ENCODE data around the gene PLEKHH1.

Gene PLEKHH1

DNA sequence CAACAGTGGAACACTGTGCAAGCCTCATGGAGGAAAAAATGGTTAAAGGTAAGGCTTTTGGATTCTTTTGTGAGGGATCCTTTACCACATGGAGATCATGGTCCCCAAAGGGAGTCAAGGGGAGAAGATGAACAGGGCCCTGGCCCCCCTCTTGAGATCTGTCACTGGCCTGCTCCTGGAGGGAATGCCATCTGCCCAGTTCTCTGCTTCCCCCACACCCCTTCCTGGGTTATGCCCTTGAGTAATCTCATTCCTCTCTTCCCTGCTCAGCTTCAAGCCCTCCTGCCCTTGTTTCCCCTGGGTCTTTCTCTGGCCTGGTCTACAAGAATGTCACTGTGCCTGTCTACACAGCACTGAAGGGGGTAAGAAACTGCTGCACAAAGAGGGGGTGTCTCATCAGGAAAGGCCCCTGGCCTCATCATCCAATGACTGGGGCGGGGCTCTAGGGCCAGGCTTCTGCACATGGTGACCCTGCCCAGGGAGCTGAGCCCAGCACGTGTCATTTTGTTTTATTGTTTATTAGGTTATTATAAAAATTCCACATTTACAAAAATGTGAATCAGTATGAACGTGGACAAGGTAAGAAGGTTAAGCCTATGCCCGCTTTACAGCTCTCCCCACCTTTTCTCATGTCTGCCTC lies 36.7 kb downstream of the PLEKHH1 start:
- peak; percentile 82 for DNase-seq

GRCh38 chr14:67570453-67570852 lies 37.4 kb downstream of the PLEKHH1 start:
- no peak for DNase-seq

DNA sequence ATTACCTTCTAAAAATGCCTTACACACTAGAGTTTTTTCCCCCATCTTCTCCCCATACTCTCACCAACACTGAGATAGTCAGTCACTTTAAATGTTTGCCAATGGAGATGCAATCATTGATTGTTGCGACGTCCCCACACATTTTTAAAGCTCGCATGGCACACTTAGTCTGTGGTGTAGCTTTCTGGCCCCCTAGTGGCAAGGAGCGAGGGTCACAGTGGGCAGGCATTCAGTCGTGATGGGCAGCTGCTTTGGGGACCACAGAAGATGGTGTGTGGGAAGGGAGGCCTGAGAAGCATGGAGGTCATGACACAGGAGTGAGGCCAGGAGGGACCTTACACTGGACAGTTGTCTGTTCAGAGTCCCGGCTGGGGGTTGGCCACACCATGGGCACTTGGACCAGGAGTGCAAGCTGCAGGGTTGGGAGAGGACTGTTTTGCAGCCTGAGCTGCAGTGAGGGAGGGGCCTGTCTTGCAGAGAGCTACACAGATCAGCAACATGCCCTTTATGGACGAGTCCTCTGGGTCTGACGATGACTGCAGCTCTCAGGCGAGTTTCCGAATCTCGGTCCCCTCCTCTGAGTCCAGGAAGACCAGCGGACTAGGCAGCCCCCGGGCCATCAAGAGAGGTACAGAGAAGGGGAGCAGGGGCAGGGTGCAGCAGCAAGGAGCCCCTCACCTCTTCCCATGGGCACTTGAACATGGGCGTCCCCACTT lies 38.3 kb downstream of the PLEKHH1 start:
- DNase-seq, result peak; percentile 77

DNA sequence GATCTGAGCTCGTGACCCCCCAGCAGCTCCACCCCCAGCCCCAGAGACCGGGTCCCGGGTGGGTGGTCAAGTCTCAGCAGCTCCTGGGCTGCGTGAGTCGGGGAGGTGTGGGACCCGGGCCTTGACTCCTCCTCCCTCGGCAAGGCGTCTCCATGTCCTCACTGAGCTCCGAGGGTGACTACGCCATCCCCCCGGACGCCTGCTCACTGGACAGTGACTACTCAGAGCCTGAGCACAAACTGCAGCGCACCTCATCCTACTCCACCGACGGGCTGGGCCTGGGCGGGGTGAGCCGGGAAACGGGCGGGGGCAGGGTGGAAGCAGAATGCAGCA lies 38.9 kb downstream of the PLEKHH1 start:
- no peak for DNase-seq

DNA sequence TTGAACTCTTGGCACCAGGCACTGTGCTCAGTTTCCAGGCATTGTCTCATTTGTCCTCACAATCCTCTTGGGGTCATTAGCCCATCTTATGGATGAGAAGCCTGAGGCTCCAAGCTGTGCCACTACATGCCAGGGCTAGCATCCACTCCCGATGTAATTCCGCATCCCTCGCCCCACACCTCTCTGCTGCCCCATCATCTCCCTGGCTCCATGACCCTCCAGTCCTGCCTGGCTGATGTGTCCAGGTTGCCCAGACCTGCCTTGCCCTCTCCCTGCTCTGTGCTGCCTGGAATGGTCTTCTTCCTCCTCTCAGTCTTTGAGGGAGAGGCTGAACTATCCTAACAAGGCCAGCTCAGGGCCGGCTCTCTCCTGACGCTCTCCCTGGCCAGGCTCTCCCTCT lies 39.5 kb downstream of the PLEKHH1 start:
- DNase-seq, result no peak

DNA sequence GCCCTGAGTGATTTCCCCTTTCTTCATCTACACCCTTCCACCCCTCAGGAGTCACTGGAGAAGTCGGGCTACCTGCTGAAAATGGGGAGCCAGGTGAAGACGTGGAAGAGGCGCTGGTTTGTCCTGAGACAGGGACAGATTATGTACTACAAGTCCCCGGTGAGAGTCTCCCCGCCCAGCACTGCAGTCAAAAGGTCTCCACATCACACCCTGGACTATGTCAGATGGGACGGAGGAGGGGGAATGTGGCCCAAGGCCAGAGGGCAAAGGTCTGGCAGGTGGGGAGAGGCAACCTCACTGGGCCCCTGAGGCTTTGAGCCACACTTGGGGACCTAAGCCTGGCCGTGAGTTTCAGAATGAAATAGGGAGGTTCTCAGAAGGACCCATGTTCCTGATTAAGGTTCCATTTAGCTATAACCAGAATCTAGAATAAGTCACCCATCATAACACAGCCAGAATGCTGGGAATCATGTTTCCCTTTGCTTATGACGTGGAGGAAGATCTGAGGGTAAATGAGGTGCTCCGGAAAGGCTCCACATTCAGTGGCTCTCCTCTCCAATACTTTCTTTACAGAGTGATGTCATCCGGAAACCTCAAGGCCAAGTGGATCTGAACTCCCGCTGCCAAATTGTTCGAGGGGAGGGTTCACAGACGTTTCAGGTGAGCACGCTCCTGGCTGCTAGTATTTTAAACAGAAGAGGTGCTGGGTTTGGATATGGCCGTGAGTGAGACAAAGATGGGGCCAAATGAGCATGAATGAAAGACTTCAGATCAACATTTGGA lies 40.3 kb downstream of the PLEKHH1 start:
- DNase-seq, result no peak

DNA sequence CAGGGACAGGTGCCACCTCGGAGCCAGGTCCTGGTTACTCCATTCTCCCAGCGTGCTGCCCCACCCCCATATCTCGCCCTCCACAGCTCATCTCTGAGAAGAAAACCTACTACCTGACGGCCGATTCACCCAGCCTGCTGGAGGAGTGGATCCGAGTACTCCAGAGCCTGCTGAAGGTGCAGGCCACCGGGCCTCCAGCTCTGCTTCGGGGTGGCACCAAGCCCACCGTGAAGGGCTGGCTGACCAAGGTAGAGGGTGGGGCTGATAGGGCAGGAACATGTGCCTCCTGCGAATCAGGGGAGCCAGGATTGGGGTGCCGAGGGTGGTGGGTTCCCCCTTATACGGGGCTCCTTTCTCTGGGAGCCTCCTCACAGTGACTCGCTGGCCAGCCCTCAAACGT lies 41.1 kb downstream of the PLEKHH1 start:
- DNase-seq, result no peak

- no peak for DNase-seq
Observed at GRCh38 chr14:67574806-67575205, 41.7 kb downstream of the PLEKHH1 start.

DNA sequence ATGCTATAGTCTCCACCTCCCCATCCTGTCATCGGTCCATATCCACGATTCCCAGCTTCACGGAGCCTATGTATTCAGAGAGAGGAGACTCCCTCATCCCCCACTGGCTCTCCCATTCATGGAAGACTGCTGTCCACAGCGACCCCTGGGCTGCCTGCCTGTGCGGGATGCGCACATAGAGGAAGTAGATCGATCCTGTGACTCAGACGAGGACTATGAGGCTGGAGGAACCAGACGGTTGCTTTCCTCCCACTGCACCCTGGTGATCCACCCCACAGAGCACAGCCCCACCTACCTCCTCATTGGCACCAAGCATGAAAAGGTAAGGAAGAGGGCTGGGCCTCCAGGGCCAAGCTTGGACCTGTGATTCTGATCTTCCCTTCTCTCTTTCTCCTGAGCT lies 42.6 kb downstream of the PLEKHH1 start:
- no peak for DNase-seq

- no peak for DNase-seq
Observed at GRCh38 chr14:67576216-67576955, 43.3 kb downstream of the PLEKHH1 start.

GRCh38 chr14:67577181-67577808 lies 44.2 kb downstream of the PLEKHH1 start:
- DNase-seq, result no peak

GRCh38 chr14:67577909-67578749 lies 45.0 kb downstream of the PLEKHH1 start:
- no peak for DNase-seq

DNA sequence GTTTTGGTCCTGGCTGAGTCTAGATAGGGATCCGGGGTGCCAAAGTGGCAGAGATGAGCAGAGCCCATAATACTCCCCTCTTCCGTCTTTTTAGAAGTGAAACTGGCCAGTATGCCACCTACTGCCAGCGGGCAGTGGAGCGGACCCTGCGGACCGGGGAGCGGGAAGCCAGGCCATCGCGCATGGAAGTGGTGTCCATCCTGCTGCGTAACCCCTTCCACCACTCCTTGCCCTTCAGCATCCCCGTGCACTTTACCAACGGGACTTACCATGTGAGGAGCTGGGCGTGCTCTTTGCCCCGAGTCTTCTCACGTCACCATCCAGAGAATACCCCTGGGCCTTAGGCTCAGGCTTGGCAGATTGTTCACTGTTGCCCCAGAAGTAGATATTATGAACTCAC lies 46.0 kb downstream of the PLEKHH1 start:
- no peak for DNase-seq

GRCh38 chr14:67579636-67580035 lies 46.5 kb downstream of the PLEKHH1 start:
- DNase-seq, result no peak

GRCh38 chr14:67580336-67581171 lies 47.5 kb downstream of the PLEKHH1 start:
- DNase-seq, result peak; percentile 7

DNA sequence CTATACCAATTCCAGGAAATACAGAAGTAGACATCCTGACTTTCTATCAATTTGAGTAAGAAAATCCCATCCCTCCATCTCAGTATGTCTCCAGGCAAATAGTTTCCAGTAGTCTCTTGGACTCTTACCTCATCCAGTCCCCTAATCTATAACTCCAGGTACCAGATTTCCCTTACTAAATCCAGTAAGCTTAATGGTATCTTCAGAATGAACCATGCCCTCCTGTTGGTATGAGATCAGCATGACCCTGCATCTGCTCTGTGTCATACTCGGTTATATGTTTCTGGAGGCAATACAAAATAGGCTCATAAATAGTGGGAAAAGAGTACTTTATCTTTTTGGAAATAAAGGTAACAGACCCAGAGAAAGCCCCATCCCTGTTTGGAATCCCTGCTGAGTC lies 48.6 kb downstream of the PLEKHH1 start:
- DNase-seq, result no peak

- no peak for DNase-seq
Observed at GRCh38 chr14:67582061-67582460, 49.0 kb downstream of the PLEKHH1 start.

DNA sequence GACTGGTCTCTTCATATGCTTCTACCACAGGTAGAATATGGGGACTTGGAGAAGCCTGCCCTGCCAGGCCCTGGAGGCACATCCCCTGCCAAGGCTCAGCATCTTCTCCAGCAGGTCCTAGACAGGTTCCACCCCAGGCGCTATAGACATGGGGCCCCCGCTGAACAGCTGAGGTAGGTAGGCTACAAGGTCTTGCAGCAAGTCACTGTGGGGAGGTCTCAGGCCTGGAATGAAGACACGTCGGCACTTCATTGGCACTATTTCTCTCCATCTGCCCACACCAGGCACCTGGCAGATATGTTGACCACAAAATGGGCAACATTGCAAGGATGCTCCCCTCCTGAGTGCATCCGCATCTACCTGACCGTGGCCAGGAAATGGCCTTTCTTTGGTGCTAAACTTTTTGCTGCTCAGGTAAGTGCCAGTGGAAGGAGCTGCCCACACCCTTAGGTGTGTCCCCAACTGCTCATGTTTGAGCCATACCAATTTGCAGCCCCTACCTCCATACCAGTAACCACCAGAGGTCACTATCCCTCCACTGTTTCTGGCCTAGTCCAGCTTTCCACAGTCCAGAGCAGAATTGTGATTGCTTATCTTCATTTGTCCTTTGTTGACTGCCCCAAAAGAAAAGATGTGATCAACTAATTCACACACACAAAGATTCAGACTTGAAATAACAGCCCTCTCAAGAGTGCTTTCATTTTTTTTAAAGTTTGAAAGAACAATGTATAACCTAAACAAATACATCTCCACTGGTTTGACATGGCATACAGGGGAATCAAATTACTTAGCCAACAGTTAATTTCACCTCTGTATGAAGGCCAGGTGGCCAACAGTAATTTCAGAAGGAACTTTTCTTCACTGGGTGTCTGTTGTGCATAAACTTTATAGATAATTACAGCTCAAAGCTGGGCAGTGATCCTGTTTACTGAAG lies 50.9 kb downstream of the PLEKHH1 start:
- peak; percentile 65 for DNase-seq

DNA sequence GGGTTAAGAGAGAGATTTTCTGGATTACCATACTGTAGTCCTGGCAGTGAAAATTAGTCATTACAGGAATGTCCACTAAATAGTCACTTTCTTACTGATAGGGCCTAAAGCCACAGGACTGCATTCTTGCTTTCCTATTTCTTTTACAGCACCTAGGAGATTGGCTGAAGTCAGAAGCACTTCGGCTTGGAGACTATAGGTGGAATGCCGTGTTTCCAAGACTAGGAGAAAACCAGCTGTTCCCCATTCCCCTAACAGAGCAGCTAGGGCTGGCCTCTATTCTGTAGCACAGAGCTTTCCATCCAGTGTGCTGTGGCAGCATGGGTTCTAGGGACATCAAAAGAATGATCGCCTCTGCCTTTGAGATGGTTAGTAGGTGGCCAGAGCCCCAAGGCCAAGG lies 51.9 kb downstream of the PLEKHH1 start:
- DNase-seq, result no peak

DNA sequence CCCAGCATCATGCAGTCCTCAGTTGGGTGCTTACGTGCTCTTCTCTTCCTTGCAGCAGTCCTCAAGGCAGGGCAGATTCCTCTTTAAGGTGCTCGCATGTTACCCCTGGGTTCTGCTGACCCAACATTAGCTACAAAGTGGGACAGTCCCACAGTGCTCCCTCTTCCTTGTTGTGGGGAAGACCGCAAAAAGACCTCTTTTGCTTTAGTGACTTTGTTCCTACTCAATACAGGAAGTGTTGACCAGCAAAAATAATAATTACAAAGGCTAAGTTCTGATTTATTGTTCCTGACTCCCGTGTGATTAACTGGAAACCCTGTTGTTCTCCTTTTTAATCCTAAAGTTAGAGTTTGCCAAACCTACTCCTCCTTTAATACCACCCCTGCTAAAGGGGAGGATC lies 53.3 kb downstream of the PLEKHH1 start:
- no peak for DNase-seq

All from NCI-H82 (cell line).